GM19023 (cell line): ENCODE results near the gene FDX2.

Experiments used
- ATAC-seq: cut with Tn5 transposase; IDR thresholded peaks from one replicate; pipeline ENCODE4 v1.9.1; 2021; ENCODE audit warnings: mild to moderate bottlenecking, moderate library complexity; ENCODE audit not compliant: unreplicated experiment

Gene FDX2

GRCh38 chr19:10306327-10306726 lies 9.5 kb downstream of the FDX2 start:
- ATAC-seq, result no peak

GRCh38 chr19:10305139-10305806 lies 10.5 kb downstream of the FDX2 start:
- no peak for ATAC-seq

DNA sequence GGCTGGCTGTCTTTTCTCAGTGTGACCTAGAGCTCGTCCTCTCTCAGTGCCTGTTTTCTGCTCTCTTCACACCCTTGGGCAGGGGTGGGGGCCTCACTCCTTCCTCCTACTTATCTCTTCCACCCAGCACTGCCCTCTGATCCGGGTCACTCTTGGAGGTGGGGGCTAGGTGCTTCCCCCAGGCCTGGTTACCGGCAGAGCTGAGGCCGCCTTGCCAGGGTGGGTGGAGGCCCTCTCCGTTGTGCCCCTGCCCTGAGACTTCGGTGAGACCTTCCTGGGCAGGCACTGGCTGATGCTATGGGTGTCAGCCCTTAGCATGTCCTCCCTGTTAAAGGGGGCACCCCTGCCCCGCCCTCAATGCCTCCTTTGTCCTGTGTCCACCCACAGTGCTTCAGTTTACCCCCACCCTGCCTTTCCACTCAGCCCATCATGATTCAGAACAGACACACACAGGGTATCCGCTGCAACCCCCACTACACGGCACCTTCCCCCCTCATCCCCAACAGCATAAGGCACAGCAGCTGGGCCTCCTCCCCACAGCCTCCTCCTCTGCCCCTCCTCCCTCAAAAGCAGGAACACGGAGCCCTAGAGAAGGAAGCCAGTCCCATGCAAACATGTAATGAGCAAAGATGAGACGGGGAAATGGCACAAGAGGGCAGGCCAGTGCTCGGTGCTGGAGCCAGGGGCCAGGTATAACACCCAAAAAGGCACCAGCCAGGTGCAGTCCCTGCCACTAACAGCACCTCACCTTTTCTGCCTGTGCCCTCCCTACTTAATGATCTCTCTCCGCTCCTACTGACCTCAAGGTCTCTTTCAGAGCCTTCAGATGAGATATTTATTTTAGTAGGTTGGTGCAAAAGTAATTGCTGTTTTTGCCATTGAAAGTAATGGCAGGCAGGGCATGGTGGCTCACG lies 16.0 kb downstream of the FDX2 start:
- ATAC-seq, result no peak

DNA sequence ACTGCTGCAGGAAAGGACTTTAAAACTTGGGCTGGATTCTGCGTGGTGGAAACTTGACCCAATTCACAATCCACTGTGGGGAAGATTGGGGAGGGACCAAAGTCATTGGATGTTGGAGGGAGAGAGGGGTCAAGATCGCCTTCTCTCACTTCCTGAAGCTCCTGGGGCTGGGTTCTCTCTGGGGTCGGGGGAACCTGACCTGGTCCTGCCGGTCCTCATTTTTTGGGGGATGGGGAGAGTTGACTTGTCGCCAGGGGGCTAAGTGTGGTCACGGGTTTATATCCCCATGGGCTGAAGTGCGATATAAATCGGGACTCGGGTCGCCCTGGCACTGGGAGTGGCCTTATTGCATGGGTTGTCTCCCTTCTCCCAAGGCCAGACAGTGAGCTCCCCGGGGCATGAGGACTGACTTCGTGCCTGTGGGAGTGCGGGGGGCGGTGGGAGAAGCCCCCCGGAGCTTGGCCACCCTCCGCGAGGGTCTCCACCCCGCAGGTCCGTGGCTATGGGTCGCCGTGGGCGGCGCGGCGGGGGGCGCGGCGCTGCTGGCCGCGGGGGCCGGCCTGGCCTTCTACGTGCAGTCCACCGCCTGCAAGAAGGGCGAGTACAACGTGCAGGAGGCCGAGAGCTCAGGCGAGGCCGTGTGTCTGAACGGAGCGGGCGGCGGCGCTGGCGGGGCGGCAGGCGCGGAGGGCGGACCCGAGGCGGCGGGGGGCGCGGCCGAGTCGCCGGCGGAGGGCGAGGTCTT lies 19.8 kb downstream of the FDX2 start:
- no peak for ATAC-seq

DNA sequence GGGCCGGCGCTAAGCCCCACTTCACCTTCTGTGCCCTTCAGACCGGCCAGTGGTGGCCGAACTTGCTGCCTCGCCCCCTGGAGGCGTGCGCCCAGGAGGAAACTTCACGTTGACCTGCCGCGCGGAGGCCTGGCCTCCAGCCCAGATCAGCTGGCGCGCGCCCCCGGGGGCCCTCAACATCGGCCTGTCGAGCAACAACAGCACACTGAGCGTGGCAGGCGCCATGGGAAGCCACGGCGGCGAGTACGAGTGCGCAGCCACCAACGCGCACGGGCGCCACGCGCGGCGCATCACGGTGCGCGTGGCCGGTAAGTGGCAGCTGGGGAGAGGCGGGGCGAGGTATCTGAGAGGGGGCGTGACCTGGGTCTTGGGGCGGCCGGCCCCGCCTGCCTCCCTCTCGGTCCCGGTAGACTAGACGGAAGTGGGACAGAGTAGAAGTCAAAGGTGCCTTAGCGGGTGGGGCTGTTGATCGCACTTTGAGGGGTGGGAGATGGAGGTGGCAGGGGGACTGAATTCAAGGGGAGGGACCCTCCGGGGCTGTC lies 20.4 kb downstream of the FDX2 start:
- peak; percentile 46 for ATAC-seq

GRCh38 chr19:10294368-10294697 lies 21.5 kb downstream of the FDX2 start:
- no peak for ATAC-seq

- no peak for ATAC-seq
Observed at GRCh38 chr19:10293637-10294367, 22.0 kb downstream of the FDX2 start.

GRCh38 chr19:10292789-10293636 lies 22.8 kb downstream of the FDX2 start:
- ATAC-seq, result no peak

DNA sequence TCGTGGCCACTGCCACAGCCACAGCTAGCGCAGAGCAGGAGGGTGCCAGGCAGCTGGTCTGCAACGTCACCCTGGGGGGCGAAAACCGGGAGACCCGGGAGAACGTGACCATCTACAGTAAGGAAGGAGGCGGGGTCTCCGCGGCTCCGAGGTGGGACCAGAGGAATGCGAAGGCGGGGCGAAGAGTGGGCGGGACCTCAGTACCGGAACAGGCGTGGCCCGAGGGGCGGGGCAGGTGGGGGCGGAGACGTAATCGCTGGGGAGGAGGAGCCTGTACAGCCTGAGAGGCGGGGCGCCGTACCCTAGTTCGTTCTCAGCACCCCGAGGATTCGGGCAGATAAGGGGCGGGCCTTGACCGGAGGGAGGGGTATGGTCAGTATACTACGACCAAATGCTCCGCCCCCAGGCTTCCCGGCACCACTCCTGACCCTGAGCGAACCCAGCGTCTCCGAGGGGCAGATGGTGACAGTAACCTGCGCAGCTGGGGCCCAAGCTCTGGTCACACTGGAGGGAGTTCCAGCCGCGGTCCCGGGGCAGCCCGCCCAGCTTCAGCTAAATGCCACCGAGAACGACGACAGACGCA lies 23.5 kb downstream of the FDX2 start:
- no peak for ATAC-seq

DNA sequence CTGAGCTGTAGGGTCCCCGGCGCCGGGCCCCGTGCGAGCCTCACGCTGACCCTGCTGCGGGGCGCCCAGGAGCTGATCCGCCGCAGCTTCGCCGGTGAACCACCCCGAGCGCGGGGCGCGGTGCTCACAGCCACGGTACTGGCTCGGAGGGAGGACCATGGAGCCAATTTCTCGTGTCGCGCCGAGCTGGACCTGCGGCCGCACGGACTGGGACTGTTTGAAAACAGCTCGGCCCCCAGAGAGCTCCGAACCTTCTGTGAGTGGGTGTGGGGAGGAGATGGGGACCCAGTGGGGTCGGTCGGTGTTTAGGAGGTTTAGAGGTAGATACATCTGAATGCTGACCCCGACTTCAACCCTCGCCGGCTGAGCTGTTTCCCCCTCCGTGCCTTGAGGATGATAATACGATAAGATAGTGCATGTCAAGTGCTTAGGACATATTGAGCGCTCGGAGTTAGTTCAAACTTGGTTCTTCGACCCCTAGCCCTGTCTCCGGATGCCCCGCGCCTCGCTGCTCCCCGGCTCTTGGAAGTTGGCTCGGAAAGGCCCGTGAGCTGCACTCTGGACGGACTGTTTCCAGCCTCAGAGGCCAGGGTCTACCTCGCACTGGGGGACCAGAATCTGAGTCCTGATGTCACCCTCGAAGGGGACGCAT lies 24.1 kb downstream of the FDX2 start:
- no peak for ATAC-seq

- no peak for ATAC-seq
Observed at GRCh38 chr19:10290876-10291553, 24.8 kb downstream of the FDX2 start.

- ATAC-seq, result no peak
Observed at GRCh38 chr19:10290357-10290875, 25.4 kb downstream of the FDX2 start.

DNA sequence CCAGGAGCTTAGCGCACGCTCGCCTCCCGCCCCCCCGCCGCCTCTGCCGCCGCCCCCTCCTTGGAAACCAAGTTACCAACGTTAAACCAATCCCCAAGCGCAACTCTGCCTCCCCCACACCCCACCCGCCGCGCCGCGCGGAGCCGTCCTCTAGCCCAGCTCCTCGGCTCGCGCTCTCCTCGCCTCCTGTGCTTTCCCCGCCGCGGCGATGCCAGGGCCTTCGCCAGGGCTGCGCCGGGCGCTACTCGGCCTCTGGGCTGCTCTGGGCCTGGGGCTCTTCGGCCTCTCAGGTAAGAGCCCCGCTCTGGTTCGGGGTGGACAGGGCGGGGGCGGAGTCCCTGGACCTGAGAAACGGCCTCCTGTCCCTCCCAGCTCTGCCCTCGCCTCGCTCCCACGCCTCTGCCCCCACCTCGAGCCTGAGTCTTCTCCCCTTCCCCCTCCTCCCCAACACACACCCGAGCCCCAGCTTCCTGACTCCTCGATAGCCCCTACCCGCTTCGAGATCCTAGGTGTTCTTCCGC lies 25.9 kb downstream of the FDX2 start, which contains the start of gene ICAM5:
TSS of gene ICAM5 (plus strand) at position 117 of the 521 bp plus-strand sequence. CDS start at position 209, 92 bp downstream.
- no peak for ATAC-seq

- ATAC-seq, result no peak
Observed at GRCh38 chr19:10289167-10289835, 26.5 kb downstream of the FDX2 start.

- no peak for ATAC-seq
Observed at GRCh38 chr19:10288662-10289166, 27.1 kb downstream of the FDX2 start.

DNA sequence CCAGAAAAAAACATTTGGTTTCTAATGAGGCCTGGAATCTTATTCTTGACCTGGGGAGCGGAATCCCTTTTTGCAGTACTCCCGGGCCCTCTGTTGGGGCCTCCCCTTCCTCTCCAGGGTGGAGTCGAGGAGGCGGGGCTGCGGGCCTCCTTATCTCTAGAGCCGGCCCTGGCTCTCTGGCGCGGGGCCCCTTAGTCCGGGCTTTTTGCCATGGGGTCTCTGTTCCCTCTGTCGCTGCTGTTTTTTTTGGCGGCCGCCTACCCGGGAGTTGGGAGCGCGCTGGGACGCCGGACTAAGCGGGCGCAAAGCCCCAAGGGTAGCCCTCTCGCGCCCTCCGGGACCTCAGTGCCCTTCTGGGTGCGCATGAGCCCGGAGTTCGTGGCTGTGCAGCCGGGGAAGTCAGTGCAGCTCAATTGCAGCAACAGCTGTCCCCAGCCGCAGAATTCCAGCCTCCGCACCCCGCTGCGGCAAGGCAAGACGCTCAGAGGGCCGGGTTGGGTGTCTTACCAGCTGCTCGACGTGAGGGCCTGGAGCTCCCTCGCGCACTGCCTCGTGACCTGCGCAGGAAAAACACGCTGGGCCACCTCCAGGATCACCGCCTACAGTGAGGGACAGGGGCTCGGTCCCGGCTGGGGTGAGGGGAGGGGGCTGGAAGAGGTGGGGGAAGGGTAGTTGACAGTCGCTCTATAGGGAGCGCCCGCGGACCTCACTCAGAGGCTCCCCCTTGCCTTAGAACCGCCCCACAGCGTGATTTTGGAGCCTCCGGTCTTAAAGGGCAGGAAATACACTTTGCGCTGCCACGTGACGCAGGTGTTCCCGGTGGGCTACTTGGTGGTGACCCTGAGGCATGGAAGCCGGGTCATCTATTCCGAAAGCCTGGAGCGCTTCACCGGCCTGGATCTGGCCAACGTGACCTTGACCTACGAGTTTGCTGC lies 28.7 kb downstream of the FDX2 start, which contains the start of gene ICAM4:
TSS of gene ICAM4 (plus strand) at position 153 of the 935 bp plus-strand sequence. CDS start at position 211, 58 bp downstream.
- no peak for ATAC-seq
